IPS DF 6.9 (cell line): Measurements from ENCODE around the gene NPIPB8.
"Not testable (repeated sequence)": the region's sequence is repeated elsewhere in the genome, so short reads cannot be mapped to it uniquely, and the experiment has no call there.

ENCODE experiments used
- DNase-seq: peaks from one replicate; pipeline ENCODE4 v3.0.0-alpha.2; 2013; ENCODE audit warnings: low read depth, low spot score
- H3K27ac ChIP-seq: one replicate; pipeline ENCODE4 v1.5.1; 2013; ENCODE audit warnings: low read length, control low read depth
- H3K27me3 ChIP-seq: 2 replicates; pipeline ENCODE4 v1.6.1; 2013; ENCODE audit warnings: mild to moderate bottlenecking, low read length; ENCODE audit not compliant: control insufficient read depth, insufficient read depth
- H3K36me3 ChIP-seq: 2 replicates; pipeline ENCODE4 v1.6.1; 2013; ENCODE audit warnings: low read length; ENCODE audit not compliant: control insufficient read depth, insufficient read depth
- H3K4me1 ChIP-seq: 2 replicates; pipeline ENCODE4 v1.6.1; 2013; ENCODE audit warnings: low read length; ENCODE audit not compliant: control insufficient read depth, insufficient read depth
- H3K4me3 ChIP-seq: 2 replicates; pipeline ENCODE4 v1.5.1; 2013; ENCODE audit warnings: mild to moderate bottlenecking, low read length
- H3K9me3 ChIP-seq: 2 replicates; pipeline ENCODE4 v1.6.1; 2013; ENCODE audit warnings: low read length, inconsistent platforms; ENCODE audit not compliant: control insufficient read depth, insufficient read depth
- WGBS: extraction: QIAGEN DNeasy Blood & Tissue Kit; methylation state at CpG from one replicate; pipeline ENCODE4 v1.1.7; 2013; ENCODE audit warnings: mixed read lengths, missing lambda C conversion rate; ENCODE audit not compliant: insufficient read length, insufficient coverage; 5-methylcytosine and 5-hydroxymethylcytosine counted together

NPIPB8 gene

GRCh38 chr16:28701384-28701783, 63.5 kb downstream of the NPIPB8 start:
- not testable (repeated sequence) for H3K27ac ChIP-seq, DNase-seq, H3K9me3 ChIP-seq, H3K4me3 ChIP-seq, H3K27me3 ChIP-seq, H3K36me3 ChIP-seq, H3K4me1 ChIP-seq
- WGBS = no CpG with 5 or more reads among the region's 8 CpGs

DNA sequence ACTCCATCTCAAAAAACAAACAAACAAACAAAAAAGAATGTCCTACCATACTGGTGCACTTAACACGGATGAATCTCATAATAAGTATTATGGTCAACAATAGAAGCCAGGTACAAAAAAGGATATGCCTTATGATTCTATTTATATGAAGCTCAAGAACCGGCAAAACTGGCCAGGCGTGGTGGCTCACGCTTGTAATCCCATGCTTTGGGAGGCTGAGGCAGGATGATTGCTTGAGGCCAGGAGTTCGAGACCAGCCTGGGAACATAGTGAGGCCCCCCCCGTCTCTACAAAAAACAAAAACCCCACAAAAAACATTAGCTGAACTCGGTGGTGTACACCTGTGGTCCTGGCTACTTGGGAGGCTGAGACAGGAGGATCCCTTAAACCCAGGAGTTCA, 66.4 kb downstream of the NPIPB8 start:
- H3K9me3 ChIP-seq, H3K27ac ChIP-seq, H3K36me3 ChIP-seq, DNase-seq, H3K4me3 ChIP-seq, H3K4me1 ChIP-seq, H3K27me3 ChIP-seq: not testable (repeated sequence)
- WGBS = no CpG with 5 or more reads among the region's 7 CpGs
